GM12878 (cell line): Measurements from ENCODE around the gene FGF10. TPM values are rescaled to one million over a fixed set of nuclear protein-coding genes. Genes with fewer than 3 reads are reported as not detected.

Source experiments
- ATAC-seq: fragments of 200-7000 bp; cut with Tn5 transposase; 3 replicates; pipeline ENCODE4 v1.9.1; 2020; ENCODE audit warnings: mild to moderate bottlenecking, moderate library complexity
- BruUV-seq: library from RNA; stranded (reverse); fragments of 400-500 nt; replicated peaks from 2 replicates; lab custom pipeline; 2021; lab: Mats Ljungman, UMichigan
- CTCF ChIA-PET: fragments of 300-600 bp; sonication (Branson Sonifier 250); formaldehyde crosslinking; extraction: SDS; loops from one replicate; lab custom pipeline; 2021; ENCODE audit warnings: inconsistent platforms; lab: Yijun Ruan, JAX
- POLR2A ChIA-PET: fragments of 350-600 bp; formaldehyde crosslinking; extraction: SDS; loops from one replicate; lab custom pipeline; 2021; ENCODE audit warnings: inconsistent platforms; lab: Charles Lee
- RAD21 ChIA-PET: fragments of 300-600 bp; sonication (Branson Sonifier 250); formaldehyde crosslinking; loops from one replicate; lab custom pipeline; 2023; ENCODE audit warnings: antibody characterized with exemption; ENCODE audit not compliant: unreplicated experiment; lab: Charles Lee
- SMC1A ChIA-PET: fragments of 300-600 bp; sonication (Branson Sonifier 250); formaldehyde crosslinking; loops from one replicate; lab custom pipeline; 2023; ENCODE audit not compliant: unreplicated experiment, uncharacterized antibody; lab: Charles Lee
- DNase-seq: peaks from one replicate; pipeline ENCODE4 v3.0.0-alpha.2; 2011; ENCODE audit warnings: low read depth, low spot score
- FAIRE-seq: peaks from 3 replicates; lab custom pipeline; 2011; peaks lifted over from hg19 to GRCh38; lab: Jason Lieb, UNC
- H2AFZ ChIP-seq: 2 replicates; pipeline ENCODE4 v1.6.0; 2011; ENCODE audit warnings: low read depth, low read length, control low read depth; ENCODE audit not compliant: control insufficient read depth
- H3K27ac ChIP-seq: 2 replicates; pipeline ENCODE4 v1.5.1; 2011; ENCODE audit warnings: control low read depth; ENCODE audit not compliant: control insufficient read depth, insufficient read depth
- H3K27me3 ChIP-seq, 2 experiments: replicated peaks in 1 of 2; 2 replicates each; pipeline versions ENCODE4 v1.6.0 to v1.6.1; 2011; ENCODE audit warnings: low read length in 1 of 2; ENCODE audit not compliant: control insufficient read depth in 2 of 2, insufficient read depth in 2 of 2
- H3K36me3 ChIP-seq, 2 experiments: 2 replicates each; pipeline ENCODE4 v1.5.1; 2011; ENCODE audit warnings: low read length in 1 of 2; ENCODE audit not compliant: control insufficient read depth in 2 of 2, insufficient read depth in 2 of 2
- H3K4me1 ChIP-seq: 2 replicates; pipeline ENCODE4 v1.6.1; 2011; ENCODE audit warnings: mild to moderate bottlenecking, low read length, moderate library complexity, mixed read lengths; ENCODE audit not compliant: control insufficient read depth, insufficient read depth
- H3K4me2 ChIP-seq: 2 replicates; pipeline ENCODE4 v1.6.0; 2011; ENCODE audit warnings: control low read depth; ENCODE audit not compliant: control insufficient read depth, insufficient read depth
- H3K4me3 ChIP-seq: fragments of 200-600 bp; sonication (generic); 2 replicates; pipeline ENCODE4 v1.5.1; 2016
- H3K79me2 ChIP-seq: 2 replicates; pipeline ENCODE4 v1.6.0; 2011; ENCODE audit warnings: low read length; ENCODE audit not compliant: control insufficient read depth, insufficient read depth
- H3K9ac ChIP-seq: 2 replicates; pipeline ENCODE4 v1.8.0; 2011; ENCODE audit warnings: low read length, control low read depth, mixed read lengths; ENCODE audit not compliant: control insufficient read depth, insufficient read depth
- H3K9me3 ChIP-seq: replicated peaks from 3 replicates; pipeline ENCODE4 v1.5.1; 2011; ENCODE audit warnings: mild to moderate bottlenecking, low read length; ENCODE audit not compliant: control insufficient read depth, insufficient read depth
- H4K20me1 ChIP-seq: 2 replicates; pipeline ENCODE4 v1.6.0; 2011; ENCODE audit not compliant: control insufficient read depth, insufficient read depth
- EP300 ChIP-seq, 2 experiments: fragments of 150-350 bp in 1 of 2; IDR thresholded peaks; 2 replicates each; pipeline ENCODE4 v1.6.1; 2011 to 2012; ENCODE audit warnings: low read depth in 2 of 2, low read length in 2 of 2, borderline replicate concordance in 1 of 2, improper control_type of control experiment in 1 of 2, inconsistent platforms in 1 of 2; ENCODE audit not compliant: control insufficient read depth in 1 of 2
- FOXK2 ChIP-seq: fragments of 450-650 bp; IDR thresholded peaks from 2 replicates; pipeline ENCODE4 v1.6.1; 2017; ENCODE audit warnings: mild to moderate bottlenecking, moderate library complexity
- FOXM1 ChIP-seq: IDR thresholded peaks from 2 replicates; pipeline ENCODE4 v1.6.1; 2012; ENCODE audit warnings: low read depth, mild to moderate bottlenecking, inconsistent platforms, low read length, moderate library complexity
- MTA2 ChIP-seq: fragments of 450-650 bp; IDR thresholded peaks from 2 replicates; pipeline ENCODE4 v1.6.1; 2016; ENCODE audit warnings: low read depth, mild to moderate bottlenecking, moderate library complexity
- NBN ChIP-seq: fragments of 450-650 bp; IDR thresholded peaks from 2 replicates; pipeline ENCODE4 v1.6.1; 2016
- RB1 ChIP-seq: fragments of 450-650 bp; formaldehyde crosslinking; IDR thresholded peaks from 2 replicates; pipeline ENCODE4 v1.6.1; 2017; ENCODE audit warnings: mild to moderate bottlenecking, borderline replicate concordance
- TARDBP ChIP-seq: IDR thresholded peaks from 2 replicates; pipeline ENCODE4 v1.6.1; 2016; ENCODE audit warnings: borderline replicate concordance
- in situ Hi-C: fragments of 300-500 bp; cut with MboI; formaldehyde crosslinking; loops from 9 replicates; pipeline ENCODE4 v1.14.3; 2018; ENCODE audit warnings: mixed read lengths
- intact Hi-C: fragments of 100-400 bp; cut with micrococcal nuclease; formaldehyde crosslinking; loops from one replicate; pipeline ENCODE4 v1.14.2; 2022; ENCODE audit not compliant: unreplicated experiment
- polyA plus RNA-seq, 11 experiments: library from polyadenylated mRNA; depleted of rRNA in 4 of 11; unstranded in 6 of 11; stranded (reverse) in 5 of 11; fragments of >200 nt; fragmentation: Nextera tagmentation in 4 of 11; fragmentation: Illumina TruSeq in 1 of 11; extraction: Ambion mirVana in 4 of 11; extraction: Trizol in 1 of 11; gene quantifications; 1 replicate in 1 of 11; 2 replicates in 10 of 11; pipeline versions ENCODE4 v1.2.1 to v1.2.3, GENCODE V29; 2011 to 2016; ENCODE audit warnings: inconsistent platforms in 2 of 11, missing spikeins in 2 of 11, low read depth in 1 of 11
- total RNA-seq, 4 experiments: library from RNA; depleted of rRNA in 3 of 4; stranded (reverse); fragments of >200 nt in 3 of 4; fragmentation: Illumina TruSeq in 1 of 4; extraction: Trizol in 1 of 4; gene quantifications; 2 replicates each; pipeline versions ENCODE4 v1.2.1 to v1.2.3, GENCODE V29; 2013 to 2021
- TF ChIP-seq, protein P1 (sequence below): IDR thresholded peaks from 2 replicates; pipeline ENCODE4 v1.6.1; 2012; ENCODE audit warnings: low read depth, low read length, improper control_type of control experiment
- TF ChIP-seq, protein P2 (sequence below): fragments of 150-350 bp; IDR thresholded peaks from 2 replicates; pipeline ENCODE4 v1.6.1; 2016; ENCODE audit warnings: low read depth, low read length
- TF ChIP-seq, protein P3 (sequence below): IDR thresholded peaks from 2 replicates; pipeline ENCODE4 v1.6.1; 2011; ENCODE audit warnings: borderline replicate concordance, low read depth, mild to moderate bottlenecking, moderate library complexity, mixed read lengths, low read length; ENCODE audit not compliant: insufficient read depth; ENCODE audit errors: extremely low read length

FGF10 gene
- total and polyA plus RNA-seq, 10 of the 15 experiments (the other 5 are each of a cell fraction or from before 2014, with no cell fraction given), result not detected

DNA sequence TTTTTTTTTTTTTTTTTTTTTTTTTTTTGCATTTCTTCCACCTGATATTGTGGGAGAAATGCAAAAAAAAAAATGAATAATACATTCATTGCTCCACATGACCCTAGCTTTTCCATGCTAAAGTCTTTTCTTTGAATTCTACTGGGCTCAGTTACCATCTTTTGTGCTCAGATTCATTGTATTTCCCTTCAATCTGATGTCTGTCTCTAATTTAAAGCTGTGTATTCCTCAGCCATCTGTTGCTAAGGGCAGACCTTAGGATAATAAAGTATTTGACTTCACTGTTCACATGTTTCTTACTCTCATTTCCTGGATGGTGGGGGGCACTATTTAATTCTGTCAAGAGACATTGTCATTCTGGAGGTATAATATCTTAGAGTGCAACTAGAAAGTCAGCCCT is 123.5 kb downstream of the FGF10 start:
- H3K9ac ChIP-seq, result no peak overlapping the region
- no peak for FAIRE-seq
- POLR2A ChIA-PET, result no interaction called here
- TF ChIP-seq, protein P1, sequence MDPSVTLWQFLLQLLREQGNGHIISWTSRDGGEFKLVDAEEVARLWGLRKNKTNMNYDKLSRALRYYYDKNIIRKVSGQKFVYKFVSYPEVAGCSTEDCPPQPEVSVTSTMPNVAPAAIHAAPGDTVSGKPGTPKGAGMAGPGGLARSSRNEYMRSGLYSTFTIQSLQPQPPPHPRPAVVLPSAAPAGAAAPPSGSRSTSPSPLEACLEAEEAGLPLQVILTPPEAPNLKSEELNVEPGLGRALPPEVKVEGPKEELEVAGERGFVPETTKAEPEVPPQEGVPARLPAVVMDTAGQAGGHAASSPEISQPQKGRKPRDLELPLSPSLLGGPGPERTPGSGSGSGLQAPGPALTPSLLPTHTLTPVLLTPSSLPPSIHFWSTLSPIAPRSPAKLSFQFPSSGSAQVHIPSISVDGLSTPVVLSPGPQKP, result no peak
- no peak for TF ChIP-seq TARDBP
- no peak for TF ChIP-seq RB1
- TF ChIP-seq, protein P2, sequence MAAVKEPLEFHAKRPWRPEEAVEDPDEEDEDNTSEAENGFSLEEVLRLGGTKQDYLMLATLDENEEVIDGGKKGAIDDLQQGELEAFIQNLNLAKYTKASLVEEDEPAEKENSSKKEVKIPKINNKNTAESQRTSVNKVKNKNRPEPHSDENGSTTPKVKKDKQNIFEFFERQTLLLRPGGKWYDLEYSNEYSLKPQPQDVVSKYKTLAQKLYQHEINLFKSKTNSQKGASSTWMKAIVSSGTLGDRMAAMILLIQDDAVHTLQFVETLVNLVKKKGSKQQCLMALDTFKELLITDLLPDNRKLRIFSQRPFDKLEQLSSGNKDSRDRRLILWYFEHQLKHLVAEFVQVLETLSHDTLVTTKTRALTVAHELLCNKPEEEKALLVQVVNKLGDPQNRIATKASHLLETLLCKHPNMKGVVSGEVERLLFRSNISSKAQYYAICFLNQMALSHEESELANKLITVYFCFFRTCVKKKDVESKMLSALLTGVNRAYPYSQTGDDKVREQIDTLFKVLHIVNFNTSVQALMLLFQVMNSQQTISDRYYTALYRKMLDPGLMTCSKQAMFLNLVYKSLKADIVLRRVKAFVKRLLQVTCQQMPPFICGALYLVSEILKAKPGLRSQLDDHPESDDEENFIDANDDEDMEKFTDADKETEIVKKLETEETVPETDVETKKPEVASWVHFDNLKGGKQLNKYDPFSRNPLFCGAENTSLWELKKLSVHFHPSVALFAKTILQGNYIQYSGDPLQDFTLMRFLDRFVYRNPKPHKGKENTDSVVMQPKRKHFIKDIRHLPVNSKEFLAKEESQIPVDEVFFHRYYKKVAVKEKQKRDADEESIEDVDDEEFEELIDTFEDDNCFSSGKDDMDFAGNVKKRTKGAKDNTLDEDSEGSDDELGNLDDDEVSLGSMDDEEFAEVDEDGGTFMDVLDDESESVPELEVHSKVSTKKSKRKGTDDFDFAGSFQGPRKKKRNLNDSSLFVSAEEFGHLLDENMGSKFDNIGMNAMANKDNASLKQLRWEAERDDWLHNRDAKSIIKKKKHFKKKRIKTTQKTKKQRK, result no peak
- no peak for TF ChIP-seq EP300 (IDR thresholded peaks at IDR 0.05; ENCODE audit: borderline replicate concordance in 1 of 2, control insufficient read depth in 1 of 2, low read depth in 2 of 2, low read length in 2 of 2)
- no peak for TF ChIP-seq MTA2
- no peak for TF ChIP-seq FOXM1
- no peak for TF ChIP-seq NBN
- TF ChIP-seq, protein P3, sequence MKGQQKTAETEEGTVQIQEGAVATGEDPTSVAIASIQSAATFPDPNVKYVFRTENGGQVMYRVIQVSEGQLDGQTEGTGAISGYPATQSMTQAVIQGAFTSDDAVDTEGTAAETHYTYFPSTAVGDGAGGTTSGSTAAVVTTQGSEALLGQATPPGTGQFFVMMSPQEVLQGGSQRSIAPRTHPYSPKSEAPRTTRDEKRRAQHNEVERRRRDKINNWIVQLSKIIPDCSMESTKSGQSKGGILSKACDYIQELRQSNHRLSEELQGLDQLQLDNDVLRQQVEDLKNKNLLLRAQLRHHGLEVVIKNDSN, result no peak
- no peak for TF ChIP-seq FOXK2
- no peaks in the 10 kb centered on the region for H3K4me1 ChIP-seq
- in situ Hi-C loops (no loop called here), intact Hi-C loops (no loop called here)
- RAD21 ChIA-PET, result no interaction called here
- no TSS peak for BruUV-seq
- CTCF ChIA-PET, result interaction anchor here (0.6 to 0.7 kb wide), 2 partner anchors 12 to 85 kb away, joined by 4 to 5 read pairs; no protein-coding TSS in a partner anchor
- H3K27ac ChIP-seq, result no peak overlapping the region
- no peaks in the 10 kb centered on the region for H3K79me2 ChIP-seq
- H3K36me3 ChIP-seq, result no peaks in the 10 kb centered on the region
- no peak overlapping the region for H3K4me3 ChIP-seq
- H3K27me3 ChIP-seq, result no peaks in the 10 kb centered on the region
- no peaks in the 10 kb centered on the region for H4K20me1 ChIP-seq
- no peak for DNase-seq
- no peaks in the 10 kb centered on the region for H3K9me3 ChIP-seq
- SMC1A ChIA-PET, result no interaction called here
- H3K4me2 ChIP-seq, result no peak overlapping the region
- no peak overlapping the region for H2AFZ ChIP-seq
- ATAC-seq, result no peak
